ENCODE results near the gene CEP120. TPM values are rescaled to one million over a fixed set of nuclear protein-coding genes. Genes with fewer than 3 reads are reported as not detected.

CEP120 gene
- total and polyA plus RNA-seq, 11 donors, result 2.8 to 16.5 (median 12.0) TPM

DNA sequence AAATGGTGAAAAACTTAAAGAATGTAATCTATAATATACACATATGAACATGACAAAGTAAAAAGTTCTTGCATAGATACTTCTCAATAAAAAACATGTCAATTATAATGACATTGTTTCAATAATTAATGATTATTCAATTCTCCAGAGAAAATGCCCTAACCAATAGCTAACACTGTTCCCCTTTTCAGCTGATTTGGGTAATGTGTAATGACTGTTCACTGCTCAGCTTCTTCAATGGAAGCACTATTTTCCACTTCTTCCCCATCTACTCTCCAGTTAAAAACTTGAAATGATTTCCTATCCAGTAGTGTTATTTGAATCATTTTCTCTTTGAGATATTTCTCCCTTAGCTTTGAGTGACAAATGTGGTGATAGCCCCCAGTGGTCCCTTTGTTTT lies 62.3 kb downstream of the CEP120 start:
- no peak for ATAC-seq
- no peak for DNase-seq
- no peaks in the 10 kb centered on the region for H3K27me3 ChIP-seq
- TF ChIP-seq POLR2A (IDR thresholded peaks at IDR 0.05), result no peak
- TF ChIP-seq, protein P1, sequence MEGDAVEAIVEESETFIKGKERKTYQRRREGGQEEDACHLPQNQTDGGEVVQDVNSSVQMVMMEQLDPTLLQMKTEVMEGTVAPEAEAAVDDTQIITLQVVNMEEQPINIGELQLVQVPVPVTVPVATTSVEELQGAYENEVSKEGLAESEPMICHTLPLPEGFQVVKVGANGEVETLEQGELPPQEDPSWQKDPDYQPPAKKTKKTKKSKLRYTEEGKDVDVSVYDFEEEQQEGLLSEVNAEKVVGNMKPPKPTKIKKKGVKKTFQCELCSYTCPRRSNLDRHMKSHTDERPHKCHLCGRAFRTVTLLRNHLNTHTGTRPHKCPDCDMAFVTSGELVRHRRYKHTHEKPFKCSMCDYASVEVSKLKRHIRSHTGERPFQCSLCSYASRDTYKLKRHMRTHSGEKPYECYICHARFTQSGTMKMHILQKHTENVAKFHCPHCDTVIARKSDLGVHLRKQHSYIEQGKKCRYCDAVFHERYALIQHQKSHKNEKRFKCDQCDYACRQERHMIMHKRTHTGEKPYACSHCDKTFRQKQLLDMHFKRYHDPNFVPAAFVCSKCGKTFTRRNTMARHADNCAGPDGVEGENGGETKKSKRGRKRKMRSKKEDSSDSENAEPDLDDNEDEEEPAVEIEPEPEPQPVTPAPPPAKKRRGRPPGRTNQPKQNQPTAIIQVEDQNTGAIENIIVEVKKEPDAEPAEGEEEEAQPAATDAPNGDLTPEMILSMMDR (IDR thresholded peaks at IDR 0.05), result no peak
- intact Hi-C loops (cut with DNase I), result loop anchor here in 2 of 10 donors (10.0 kb wide), 3 partner anchors 466 to 856 kb away; no protein-coding TSS in a partner anchor
- H3K27ac ChIP-seq, result no peak overlapping the region
- peaks cover 0 to 14% (median 8%) of the 10 kb centered on the region in 12 donors for H3K4me1 ChIP-seq
- H3K36me3 ChIP-seq, result peaks cover 0 to 45% (median 27%) of the 10 kb centered on the region in 9 donors
- H3K4me3 ChIP-seq, result no peak overlapping the region
- peaks cover 0 to 6% (median 0%) of the 10 kb centered on the region in 12 donors for H3K9me3 ChIP-seq

DNA sequence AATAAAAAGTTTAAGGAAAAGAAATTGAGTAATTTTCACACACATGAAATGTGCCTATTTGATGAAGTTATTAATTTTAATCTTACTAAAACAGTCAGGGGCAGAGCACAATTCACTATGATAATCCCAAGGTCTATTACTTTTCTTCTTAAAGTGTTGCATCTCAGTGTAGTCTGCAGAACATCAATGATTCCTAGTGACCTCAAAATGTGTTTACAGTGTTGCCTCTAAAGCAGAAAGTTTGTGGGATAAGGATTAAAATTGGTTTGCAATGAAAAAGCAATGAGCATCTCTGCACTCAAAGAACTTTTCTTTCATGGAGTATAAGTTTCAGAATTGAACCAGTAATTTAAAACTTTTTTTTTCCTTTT lies 63.0 kb downstream of the CEP120 start:
- no peak overlapping the region for H3K4me3 ChIP-seq
- no peak for DNase-seq
- intact Hi-C loops (cut with DNase I), result loop anchor here in 2 of 10 donors (10.0 kb wide), 3 partner anchors 465 to 855 kb away; no protein-coding TSS in a partner anchor
- H3K4me1 ChIP-seq, result peaks cover 0 to 8% (median 4%) of the 10 kb centered on the region in 12 donors
- no peak overlapping the region for H3K27ac ChIP-seq
- ATAC-seq, result no peak
- no peaks in the 10 kb centered on the region for H3K27me3 ChIP-seq
- peaks cover 0 to 45% (median 27%) of the 10 kb centered on the region in 9 donors for H3K36me3 ChIP-seq
- TF ChIP-seq, protein P1 (IDR thresholded peaks at IDR 0.05), result no peak
- TF ChIP-seq POLR2A (IDR thresholded peaks at IDR 0.05), result no peak
- H3K9me3 ChIP-seq, result peaks cover 0 to 7% (median 0%) of the 10 kb centered on the region in 12 donors

DNA sequence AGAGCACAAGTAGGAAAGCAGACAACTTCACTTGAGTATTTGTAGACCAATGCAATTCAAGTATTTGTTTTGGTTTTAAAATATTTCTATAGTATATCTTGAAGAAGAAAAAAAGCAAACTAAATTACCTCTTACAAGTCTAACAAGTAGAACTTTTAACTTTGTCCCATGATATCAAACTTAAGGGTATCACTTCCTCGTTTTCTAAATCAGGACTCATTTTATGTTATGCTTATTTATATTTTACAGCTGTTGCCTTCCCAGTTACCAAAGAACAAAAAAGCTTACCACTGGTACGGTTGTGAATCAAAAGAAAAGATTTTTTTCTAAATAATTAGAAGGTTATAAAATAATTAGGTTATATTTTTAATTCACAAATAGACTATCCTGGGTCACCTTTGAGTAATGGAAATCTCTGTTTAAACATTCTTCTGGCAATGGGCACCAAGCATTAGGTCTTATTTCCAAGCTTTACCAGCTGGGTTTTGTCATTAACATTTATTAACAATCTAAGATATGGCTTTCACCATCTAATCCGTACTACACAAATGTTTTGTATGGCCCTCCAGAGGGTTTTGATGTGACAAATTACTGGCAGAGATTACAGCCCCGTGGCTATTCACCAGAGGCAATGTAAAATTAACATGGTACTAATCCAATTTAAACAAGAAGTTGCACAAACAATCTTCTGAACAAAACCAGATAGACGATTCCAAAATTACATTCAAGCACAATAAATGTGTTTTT lies 63.6 kb downstream of the CEP120 start:
- TF ChIP-seq POLR2A (IDR thresholded peaks at IDR 0.05), result no peak
- TF ChIP-seq, protein P1 (IDR thresholded peaks at IDR 0.05), result no peak
- WGBS, 4 donors, result 55 to 64% (median 58%) methylated on average over 5 of the region's 5 CpGs
- DNase-seq, result peak in 2 of 5 donors; percentile 12 to 29
- Histone ChIP-seq H3K4me3 (no peak overlapping the region), H3K36me3 (peaks cover 0 to 45% (median 27%) of the 10 kb centered on the region in 9 donors), H3K9me3 (peaks cover 0 to 7% (median 0%) of the 10 kb centered on the region in 12 donors), H3K27ac (no peak overlapping the region), H3K27me3 (no peaks in the 10 kb centered on the region), H3K4me1 (peaks cover 0 to 7% (median 0%) of the 10 kb centered on the region in 12 donors)
- intact Hi-C loops (cut with DNase I), result loop anchor here in 2 of 10 donors (10.0 kb wide), 3 partner anchors 465 to 855 kb away; no protein-coding TSS in a partner anchor
- peak in 2 of 4 donors; percentile 48 to 61 for ATAC-seq

DNA sequence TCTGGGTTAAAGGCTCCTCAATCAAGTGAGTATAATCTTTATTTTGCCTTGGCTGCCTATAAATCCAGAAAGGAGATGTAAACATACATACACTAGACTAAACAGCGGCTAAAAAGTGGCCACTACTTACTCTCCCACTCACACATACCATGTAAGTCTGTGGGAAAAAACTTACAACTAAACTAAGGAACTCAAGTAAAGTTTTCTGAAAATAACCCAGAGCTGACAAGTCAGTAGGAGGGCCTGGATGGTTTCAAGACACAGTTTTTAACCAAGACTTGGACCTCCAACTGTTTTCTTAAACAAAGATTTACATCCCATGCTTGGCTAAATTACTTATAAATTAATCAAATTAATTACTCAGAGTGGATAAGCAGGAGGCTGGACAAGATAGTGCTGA lies 64.5 kb downstream of the CEP120 start:
- peaks cover 0 to 7% (median 0%) of the 10 kb centered on the region in 12 donors for H3K4me1 ChIP-seq
- WGBS, 4 donors, result 74 to 92% (median 84%) methylated on average over 1 of the region's 1 CpG
- intact Hi-C loops (cut with DNase I), result no loop called here
- ATAC-seq (no peak), DNase-seq (no peak)
- TF ChIP-seq, protein P1 (IDR thresholded peaks at IDR 0.05), result no peak
- no peak for TF ChIP-seq POLR2A (IDR thresholded peaks at IDR 0.05)
- peaks cover 0 to 7% (median 0%) of the 10 kb centered on the region in 12 donors for H3K9me3 ChIP-seq
- H3K36me3 ChIP-seq, result peaks cover 0 to 41% (median 24%) of the 10 kb centered on the region in 9 donors
- no peak overlapping the region for H3K27ac ChIP-seq
- H3K4me3 ChIP-seq, result no peak overlapping the region
- H3K27me3 ChIP-seq, result no peaks in the 10 kb centered on the region
